RPMI8226 (cell line): ENCODE measurements around the gene CUL1.
"Not testable (repeated sequence)": the region's sequence is repeated elsewhere in the genome, so short reads cannot be mapped to it uniquely, and the experiment has no call there.

ENCODE experiments used
- DNase-seq: peaks from one replicate; pipeline ENCODE4 v3.0.0-alpha.2; 2015

CUL1 gene

DNA sequence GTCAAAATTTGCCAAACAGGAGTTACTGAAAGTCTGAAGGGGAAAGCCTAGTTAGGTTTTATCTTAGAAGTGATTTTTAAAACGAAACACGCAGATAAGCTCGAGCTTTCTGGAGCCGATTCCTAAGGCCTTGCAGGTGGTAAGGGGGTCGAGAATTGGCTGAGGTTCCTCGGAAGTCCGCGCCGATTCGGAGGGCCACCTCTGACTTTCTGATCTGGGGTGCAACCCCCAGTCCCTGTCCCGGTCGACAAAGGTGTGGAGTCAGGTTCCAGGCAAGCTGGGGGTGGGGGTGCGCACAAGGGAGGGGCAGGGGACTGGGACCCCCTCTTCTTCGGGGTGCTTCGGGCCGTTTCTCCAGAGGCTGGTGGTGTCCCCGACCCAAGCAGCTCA, 701 bp upstream of the CUL1 start:
- DNase-seq, result peak; percentile 45

DNA sequence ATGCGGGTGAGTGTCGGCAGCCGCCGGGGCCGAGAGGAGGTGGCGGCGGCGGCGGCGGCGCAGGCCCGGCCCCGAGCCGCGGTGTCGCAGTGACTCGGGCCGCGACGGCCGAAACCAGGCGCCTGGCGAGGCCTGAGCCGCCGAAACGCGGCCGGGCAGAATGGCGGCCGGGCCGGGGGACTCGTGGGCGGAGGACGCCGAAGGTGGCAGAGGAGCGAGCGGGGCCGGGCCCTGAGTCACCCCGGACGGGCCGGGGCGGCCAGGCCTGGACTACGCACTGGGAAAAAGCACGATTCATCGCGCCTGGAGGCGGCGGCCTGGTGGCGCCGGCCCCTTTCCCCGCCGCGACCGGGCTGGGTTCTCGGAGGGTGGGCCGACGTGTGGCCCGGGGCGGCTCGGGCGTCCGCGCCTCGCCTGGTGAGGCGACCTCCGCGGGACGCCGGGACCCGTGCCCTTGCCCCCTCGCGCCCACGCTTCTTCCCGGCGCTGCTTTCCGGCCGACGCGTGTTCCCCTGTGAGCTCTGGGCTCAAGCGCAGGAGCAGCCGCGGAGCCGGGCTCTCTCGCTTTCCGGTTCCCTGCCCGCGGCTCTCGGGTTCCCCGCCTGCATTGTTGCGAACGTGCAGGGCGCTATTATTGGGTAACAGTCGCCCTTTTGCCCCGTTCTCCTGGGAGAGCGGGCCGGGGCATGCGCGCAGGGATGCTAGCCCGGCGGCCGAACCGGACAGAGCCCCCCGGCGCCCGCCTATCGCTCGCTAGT, 500 bp downstream of the CUL1 start:
- DNase-seq, result peak; percentile 74

DNA sequence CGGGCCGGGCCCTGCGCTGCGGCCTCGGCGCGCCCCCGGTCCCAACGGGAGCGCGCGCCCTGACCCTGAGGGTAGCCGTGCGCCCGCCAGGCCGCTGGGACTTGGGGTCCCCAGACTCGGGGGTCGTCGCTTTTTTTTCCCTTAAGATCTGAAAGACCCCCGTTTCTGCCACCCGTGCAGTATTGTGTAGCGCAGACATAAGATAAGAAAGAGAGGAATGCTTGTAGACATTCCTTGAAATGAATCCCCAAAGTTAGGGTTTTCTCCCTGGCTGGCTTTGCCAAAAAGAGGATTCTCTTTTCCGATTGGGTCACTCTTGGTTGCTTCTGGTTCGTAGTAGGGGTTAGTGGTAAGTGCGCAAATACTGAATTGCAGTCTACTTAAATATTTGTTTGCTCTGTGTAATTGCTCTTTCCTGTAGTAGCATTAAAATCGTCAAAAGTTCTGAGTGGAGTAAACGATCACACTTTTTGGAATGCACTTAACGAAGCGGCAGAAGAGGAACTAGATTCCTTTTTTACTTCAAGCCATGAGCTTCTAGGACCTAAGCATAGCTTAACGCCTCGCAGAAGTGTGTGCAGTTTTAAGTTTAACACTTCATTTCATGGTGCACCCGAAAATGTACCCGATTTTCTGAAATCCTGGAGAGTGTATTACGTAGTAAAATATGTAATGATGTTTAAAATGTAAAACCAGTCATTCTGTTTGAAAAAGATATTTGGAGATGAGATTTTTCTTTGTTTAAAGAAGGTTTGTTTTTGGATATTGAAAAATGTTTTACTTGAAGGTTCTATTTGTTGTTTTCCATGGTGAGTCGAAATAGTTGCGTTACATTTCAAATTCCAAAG, 1.3 kb downstream of the CUL1 start:
- DNase-seq, result peak; percentile 67

DNA sequence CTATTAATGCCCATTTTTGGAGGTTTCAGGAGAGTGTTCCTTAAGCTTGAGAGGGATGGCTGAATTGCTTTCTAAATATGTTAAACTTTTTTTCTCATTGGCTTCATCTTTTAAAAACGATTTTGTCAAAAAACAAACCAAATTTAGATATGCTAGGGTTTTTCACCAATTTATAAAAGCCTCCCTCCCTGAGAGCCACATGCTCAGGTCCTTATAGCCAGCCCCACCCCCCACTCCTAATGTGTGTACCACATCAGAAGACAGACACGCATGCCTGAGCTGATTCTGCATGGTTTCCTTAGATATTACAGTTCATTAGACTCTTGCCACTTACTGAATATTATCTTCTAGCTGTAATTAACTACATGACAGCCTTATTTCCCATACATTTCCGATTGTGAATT, 2.0 kb downstream of the CUL1 start:
- peak; percentile 84 for DNase-seq

DNA sequence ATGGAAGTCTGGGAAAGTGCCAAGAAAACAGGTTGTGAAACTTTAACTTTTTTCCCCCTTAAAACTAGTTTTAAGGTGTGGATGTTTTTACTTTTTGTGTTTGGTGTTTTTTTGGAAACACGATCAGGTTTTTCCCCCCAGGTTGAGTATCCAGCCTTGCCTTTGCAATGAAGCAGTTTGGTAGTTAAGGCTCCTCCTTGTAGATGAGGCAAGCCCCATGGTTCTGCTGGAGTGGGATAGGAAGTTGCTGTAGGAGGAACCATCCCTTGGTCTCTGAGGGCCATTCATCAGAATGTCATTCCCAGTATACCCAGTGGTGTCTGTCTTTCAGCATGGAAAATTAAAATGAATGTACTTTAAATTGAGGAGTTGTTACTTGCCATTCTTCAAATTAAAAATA, 2.7 kb downstream of the CUL1 start:
- DNase-seq, result no peak

DNA sequence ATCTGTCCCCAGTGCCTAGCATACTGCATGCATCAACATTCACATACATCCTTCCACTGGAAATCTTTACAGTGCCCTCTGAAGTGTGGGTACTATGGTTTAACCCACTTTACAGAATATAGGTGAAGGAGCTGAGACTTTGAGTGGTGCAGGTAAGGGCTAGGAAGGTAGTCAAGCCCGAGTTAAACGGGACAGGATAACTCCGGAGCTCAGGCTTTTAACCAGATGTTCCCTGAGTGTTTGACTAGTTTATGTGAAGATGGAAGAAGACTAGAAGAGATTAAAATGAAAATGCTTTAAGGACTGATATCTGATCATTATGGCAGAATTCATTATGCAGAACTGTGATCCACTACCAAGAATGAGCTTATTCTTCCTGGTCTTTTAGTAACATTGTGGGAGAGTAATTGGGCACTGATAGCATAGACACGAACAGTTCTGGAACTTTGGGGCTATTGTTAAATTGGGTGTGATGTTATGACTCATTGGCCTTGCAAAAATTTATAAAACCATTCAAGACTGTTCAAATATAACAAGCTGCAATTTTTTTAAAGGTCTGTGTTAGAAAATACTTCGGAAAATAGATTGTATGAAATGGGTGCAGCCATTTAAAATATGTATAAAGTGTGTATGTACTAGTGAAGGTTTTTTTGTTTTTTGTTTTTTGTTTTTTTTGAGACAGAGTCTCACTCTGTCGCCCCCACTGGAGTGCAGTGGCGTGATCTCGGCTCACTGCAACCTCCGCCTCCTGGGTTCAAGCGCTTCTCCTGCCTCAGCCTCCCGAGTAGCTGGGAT, 4.4 kb downstream of the CUL1 start:
- no peak for DNase-seq

DNA sequence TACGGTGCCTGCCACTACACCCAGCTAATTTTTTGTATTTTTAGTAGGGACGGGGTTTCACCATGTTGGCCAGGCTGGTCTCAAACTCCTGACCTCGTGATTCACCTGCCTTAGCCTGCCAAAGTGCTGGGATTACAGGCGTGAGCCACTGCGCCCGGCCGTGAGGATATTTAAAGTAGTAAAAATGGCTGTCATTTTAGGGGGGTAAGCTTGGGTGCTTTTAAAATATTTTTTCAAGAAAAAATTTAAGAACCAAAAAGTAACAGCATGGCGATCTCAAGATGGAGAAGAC, 4.9 kb downstream of the CUL1 start:
- not testable (repeated sequence) for DNase-seq

DNA sequence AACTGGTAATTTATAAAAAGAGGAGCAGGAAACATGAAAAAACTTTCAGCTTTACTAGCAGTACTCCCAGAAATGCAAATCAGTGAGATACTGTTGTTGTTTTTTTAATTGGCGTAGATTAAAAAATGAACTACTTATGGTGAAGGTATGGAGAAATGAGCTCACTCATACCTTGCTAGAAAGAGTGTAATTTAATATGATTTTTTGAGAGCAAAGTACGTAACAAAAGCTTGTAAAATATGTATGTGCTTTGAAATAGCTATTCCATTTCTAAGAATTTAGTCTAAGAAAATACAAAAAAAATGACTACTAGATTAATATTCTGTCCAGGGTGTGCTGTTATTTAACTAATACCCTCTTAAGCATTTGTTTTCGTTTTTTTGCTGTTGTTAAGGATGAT, 5.5 kb downstream of the CUL1 start:
- no peak for DNase-seq

DNA sequence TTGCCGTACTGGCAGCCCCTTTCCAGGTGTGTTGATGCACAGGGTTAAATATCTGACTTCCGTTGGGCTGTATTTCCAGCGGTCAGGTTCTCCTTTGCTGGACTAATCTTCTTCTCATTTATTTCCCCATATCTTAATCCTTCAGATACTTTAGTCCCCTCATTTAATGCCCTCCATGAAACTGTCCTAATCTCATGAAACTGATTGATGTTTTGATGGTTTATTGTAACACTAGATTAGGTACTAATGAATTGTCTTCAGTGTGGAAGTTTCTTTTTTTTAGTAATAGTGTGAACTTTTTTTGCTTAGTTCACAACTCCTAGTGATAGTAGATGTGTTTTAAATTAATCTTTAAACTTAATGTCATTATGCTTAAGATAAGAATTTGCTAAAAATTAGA, 6.3 kb downstream of the CUL1 start:
- DNase-seq, result no peak

DNA sequence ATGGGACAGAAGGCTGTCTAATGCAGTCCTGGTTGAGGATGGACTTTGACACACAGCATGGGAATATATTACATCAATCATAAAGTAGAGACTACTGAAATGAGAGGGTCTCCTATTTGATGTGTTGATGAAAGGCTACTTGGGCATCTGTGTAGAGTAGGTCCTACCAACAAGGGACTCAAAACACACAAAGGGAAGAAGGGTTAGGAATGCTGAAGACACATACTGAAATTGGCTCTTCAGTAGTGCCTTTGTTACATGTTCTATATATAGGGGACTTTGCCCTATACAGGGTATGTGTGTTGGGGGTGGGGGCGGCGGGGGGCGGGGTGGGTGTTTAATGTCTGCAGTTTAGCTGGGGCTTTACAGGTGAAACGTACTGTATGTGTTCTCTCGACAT, 7.7 kb downstream of the CUL1 start:
- no peak for DNase-seq

DNA sequence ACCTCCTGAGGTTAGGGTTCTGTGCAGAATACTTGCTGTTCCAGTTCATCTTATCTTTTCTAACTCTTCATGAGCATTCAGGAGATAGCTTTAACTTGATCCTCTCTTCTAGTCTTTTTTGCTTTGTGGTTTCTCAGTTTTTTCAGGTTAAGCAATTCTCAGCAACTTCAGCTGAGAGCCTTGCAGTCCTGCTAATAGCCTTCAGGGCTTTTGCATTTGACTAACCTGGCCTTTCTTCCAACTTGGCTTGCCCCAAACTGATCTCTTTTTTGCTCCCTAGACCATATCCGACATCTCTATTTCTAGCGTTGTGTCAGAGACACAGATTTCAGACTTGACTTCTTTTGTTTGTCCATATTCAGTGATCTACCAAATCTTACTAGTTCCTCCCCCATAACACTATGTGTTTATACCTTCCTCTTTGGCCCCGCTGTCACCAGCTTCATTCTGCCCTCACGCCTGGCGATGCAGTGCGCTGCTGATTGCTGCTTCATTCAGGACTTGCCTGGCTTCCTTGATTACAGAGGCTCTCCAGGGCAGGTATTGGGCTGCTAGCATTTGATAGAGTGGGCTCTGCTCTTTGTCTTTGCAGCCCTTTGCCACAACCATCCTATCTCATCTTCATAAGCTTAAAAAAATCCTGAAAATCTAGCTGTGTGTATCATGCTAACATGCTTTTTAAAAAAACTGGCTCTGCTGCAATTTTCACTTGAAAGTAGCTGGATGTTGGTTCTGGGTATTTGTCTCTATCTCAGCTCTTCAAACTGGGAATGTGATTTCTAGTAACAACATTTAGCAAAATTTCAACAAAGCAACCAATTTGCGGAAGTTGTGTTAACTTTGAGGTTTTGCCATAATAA, 9.6 kb downstream of the CUL1 start:
- DNase-seq, result peak; percentile 37

DNA sequence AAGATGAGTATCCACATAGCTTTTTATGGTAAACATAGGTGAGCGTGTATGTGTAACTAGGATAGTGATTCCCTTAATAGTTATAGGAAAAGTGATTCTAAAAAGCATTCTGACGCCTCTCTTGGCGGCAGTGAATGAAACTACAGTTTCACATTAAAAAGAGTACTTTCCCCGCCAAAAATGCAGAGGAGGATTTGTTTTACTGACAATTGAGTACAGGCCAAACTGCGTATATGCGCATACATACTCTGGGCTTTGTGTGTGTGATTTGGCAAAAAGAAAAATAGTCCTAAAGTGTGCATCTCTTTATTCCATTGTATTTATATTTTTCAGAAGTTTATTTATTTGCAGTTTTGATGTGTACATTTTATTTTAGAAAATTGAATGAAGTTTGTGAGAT, 10.3 kb downstream of the CUL1 start:
- DNase-seq, result peak; percentile 23

DNA sequence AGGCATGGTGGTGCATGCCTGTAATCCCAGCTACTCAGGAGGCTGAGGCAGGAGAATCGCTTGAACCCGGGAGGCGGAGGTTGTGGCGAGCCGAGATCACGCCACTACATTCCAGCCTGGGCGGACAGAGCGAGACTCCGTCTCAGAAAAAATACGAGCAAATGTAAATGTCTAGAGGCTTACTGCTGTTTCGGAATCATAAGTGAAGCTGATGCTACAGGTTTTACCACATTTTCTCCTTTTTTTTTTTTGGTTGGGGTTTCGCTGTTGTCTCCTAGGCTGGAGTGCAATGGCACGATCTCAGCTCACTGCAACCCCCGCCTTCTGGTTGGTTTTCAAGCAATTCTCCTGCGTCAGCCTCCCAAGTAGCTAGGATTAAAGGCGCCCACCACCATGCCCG, 11.7 kb downstream of the CUL1 start:
- not testable (repeated sequence) for DNase-seq

DNA sequence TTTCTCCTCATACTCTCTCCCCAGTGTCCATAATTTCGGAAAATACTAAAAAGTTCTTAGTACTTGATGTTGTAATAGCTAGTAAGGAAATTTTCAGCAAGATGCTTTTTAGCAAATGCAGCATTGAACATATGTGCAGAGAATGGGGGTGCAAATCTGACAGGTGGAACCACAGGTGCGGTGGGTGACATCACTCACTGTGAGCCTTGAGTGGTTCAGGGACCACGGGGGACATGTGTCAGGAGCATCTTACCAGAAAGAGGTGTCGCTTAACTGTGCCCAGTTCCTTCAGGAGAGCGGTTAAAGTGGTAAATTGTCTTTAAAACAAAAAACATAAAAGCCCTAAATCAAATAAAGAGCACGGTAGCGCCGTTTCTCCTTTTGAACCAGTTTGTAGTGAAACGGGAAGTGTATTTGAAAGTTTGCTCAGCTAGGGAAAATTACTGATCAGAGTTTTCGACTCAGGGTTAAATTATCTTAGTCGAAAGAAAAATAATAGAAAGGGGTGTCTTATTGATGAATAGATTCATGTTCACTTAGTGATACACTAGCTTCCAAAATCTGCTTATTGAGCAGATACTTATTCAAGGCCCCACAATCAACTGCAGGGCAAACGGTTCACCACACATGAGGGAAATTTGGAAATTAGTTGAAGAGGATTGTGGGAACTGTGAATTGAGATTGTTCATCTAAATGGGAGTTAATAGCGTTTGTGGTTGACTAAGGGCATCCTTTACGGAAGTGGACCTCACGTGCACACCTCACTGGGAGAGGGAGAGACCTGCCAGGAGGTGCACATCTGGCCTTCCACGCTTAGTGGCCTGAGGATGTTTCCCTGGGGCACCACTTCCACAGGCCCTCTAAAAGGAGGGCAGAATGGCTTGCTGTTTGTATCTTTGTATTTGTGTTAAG, 12.7 kb downstream of the CUL1 start:
- DNase-seq, result peak; percentile 86

DNA sequence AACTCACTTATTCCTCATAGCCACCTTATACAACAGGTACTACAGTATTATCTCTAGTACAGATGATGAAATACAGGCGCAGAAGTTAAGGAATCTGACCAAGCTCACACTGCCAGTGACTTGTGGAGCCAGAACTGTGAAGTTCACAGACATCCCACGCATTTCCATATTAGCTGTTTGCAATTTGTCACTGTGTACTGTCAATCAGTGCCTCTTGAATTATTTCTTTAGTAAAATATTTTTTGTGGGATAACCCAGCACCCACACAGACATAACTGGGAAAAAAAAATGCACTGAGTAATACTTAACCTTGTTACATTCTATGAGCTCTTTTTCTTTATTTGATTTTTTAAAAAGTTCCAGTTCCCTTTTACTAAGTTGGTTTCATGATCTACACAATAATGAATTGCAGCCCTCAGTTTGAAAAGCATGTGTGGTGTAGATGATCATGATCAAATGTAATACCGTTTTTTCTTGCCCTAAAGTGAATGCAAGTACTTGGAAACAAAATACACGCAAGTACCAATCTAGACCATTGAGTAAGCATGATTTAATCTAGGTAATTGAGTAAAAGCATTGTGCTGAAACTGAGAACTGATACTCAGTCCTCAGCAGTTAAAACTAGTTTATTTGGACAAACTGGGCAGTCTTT, 14.1 kb downstream of the CUL1 start:
- peak; percentile 67 for DNase-seq

DNA sequence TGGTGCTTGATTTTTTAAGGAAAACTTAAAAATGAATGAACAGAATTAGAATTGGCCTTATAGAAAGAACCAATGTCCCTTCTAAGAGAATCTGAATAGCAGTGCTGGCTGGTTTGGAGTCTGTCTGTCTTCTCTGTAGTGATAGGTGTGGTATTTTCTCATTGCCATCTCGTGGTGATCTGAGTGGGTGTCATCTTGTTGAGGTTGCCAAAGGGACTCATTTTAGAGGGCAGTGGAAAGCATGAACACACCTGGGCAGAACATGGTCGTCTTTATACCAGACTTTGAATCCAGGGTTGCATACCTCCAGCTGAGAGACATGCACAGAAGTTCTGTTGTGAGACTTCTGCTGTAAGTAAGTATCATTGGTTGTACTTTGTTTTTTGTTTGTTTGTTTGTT, 15.8 kb downstream of the CUL1 start:
- peak; percentile 45 for DNase-seq

DNA sequence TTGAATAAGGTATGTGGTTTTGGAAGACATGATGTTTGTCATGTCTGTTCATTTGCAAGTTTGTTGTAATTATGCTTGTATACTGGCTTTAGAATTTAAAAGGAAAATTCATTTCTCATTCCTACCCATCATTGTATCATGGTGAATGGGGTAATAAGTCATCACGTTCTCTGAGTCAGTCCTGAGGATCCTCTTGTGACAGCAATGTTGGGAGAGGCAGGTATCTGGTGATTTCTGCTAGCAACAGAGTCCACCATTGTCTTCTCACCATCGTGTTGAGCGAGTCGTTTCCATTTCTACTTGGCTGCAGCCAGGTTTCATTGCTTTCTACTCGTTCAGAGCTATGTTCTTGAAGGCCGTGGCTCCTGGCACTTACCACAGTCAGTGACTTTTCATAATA, 16.3 kb downstream of the CUL1 start:
- DNase-seq, result no peak

DNA sequence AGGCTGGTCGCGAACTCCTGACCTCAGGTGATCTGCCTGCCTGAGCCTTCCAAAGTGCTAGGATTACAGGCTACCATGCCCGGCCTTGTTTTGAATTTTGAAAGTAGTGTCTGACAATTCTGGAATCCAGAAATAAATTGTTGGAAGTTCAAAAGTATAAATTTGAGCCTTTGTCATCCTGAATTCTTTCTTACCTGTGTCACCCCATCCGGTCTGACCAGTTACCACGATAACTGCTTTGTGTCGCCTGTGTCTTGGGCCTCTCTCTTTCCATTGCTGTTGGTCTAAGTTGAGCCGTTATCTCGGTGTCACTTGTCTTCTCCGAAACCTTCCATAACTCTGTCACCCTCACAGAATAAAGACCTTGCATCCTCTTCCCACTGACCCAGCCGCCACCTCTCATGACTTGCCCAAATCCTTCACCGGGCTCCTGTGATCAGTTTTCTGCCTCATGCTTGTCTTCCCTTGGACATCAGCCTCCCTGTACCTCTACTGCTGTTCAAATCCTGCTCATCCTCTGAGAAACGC, 18.6 kb downstream of the CUL1 start:
- no peak for DNase-seq

DNA sequence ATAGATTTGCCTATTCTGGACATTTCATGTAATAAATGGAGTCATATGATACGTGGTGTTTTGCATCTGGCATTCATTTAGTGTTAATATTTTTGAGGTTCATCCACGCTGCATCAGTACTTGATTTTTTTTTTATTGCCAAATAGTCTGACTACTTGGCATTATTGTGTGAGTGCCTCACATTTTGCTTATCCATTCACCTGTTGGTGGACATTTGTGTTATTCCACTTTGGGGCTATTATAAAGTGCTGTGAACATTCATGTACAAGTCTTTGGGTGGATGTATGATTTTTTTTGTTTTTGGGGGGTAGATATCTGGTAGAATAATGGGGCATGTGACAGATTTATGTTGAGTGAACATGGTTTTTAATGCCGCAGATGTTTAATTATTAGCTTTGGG, 19.7 kb downstream of the CUL1 start:
- DNase-seq, result no peak

DNA sequence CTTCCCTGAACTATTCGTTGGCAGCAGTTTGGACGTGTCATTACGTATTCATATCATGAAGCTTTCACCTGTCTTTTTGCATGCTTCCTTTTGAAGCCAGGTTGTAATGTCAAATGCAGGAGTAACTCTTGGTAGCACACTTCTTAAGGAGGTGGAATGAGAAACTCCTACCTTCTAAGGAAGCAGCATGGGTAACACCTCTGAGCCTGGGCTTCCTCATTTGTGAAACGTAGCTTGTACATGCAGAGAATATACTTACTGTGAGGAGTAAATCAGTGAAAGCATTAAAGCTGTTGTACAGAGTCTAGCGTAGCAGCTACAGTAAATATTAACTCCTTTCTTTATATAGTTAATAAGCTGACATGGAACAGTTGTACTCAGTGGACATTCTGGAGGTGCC, 21.1 kb downstream of the CUL1 start:
- no peak for DNase-seq

DNA sequence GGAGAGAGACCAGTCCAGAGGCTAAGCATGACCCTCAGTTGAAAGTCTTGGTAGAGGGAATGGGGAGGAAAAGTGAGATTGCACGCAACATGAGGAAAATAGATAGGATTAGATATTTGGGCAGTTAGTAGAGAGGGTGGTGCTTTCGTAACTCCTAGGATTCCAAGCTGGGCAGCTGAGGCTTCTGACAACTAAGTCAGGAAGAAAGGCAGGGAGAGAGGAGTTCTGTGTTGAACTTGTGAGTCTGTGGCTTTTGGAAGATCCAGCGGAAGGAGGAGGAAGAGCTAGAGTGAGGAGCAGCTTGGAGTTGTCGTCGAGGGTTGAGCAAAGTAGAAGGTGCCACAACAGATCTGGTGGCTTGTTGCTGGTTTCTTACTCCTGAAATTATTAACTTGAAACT, 21.8 kb downstream of the CUL1 start:
- DNase-seq, result no peak
